Muscle layer of duodenum (tissue), 2 donors: ENCODE results near the gene TIAM2.

Source experiments
- H3K27ac ChIP-seq: one replicate; pipeline ENCODE4 v1.7.0; 2013; ENCODE audit warnings: mild to moderate bottlenecking, low read length
- H3K27me3 ChIP-seq: one replicate; pipeline ENCODE4 v1.7.0; 2013; ENCODE audit warnings: low read depth, mild to moderate bottlenecking, control low read depth, low read length
- H3K36me3 ChIP-seq, 2 donors: one replicate each; pipeline ENCODE4 v1.7.0; 2013; ENCODE audit warnings: low read length in 2 of 2, control low read depth in 1 of 2, mild to moderate bottlenecking in 1 of 2; ENCODE audit not compliant: insufficient read depth in 2 of 2, control insufficient read depth in 1 of 2
- H3K4me1 ChIP-seq, 2 donors: one replicate each; pipeline ENCODE4 v1.7.0; 2013; ENCODE audit warnings: low read length in 2 of 2, mild to moderate bottlenecking in 2 of 2, control low read depth in 1 of 2, moderate library complexity in 1 of 2; ENCODE audit not compliant: insufficient read depth in 2 of 2, control insufficient read depth in 1 of 2
- H3K4me3 ChIP-seq, 2 donors: one replicate each; pipeline ENCODE4 v1.7.0; 2013; ENCODE audit warnings: low read length in 2 of 2, low read depth in 1 of 2, mild to moderate bottlenecking in 1 of 2
- H3K9me3 ChIP-seq, 2 donors: one replicate each; pipeline ENCODE4 v1.7.0; 2013; ENCODE audit warnings: low read length in 2 of 2, control low read depth in 1 of 2, mild to moderate bottlenecking in 1 of 2; ENCODE audit not compliant: control insufficient read depth in 1 of 2
- donor health status: healthy.

Gene TIAM2

DNA sequence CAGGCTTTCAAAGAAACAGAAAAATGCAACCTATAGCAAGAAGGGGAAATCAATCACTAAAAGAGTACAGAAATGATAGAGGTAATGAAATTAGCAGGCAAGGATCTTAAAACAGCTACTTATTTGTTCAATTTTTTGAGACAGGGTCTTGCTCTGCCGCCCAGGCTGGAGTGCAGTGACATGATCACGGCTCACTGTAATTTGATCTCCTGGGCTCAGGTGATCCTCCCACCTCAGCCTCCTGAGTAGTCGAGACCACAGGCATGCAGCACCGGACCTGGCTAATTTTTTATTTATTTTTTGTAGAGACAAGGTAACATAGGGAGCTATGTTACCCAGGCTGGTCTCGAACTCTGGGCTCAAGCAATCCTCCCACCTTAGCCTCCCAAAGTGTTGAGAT lies 297.6 kb downstream of the TIAM2 start:
- Histone ChIP-seq H3K27ac (no peak overlapping the region), H3K36me3 (peaks cover 11 to 37% of the 10 kb centered on the region in 2 donors), H3K4me1 (no peaks in the 10 kb centered on the region), H3K9me3 (no peaks in the 10 kb centered on the region), H3K27me3 (no peaks in the 10 kb centered on the region), H3K4me3 (no peak overlapping the region)

DNA sequence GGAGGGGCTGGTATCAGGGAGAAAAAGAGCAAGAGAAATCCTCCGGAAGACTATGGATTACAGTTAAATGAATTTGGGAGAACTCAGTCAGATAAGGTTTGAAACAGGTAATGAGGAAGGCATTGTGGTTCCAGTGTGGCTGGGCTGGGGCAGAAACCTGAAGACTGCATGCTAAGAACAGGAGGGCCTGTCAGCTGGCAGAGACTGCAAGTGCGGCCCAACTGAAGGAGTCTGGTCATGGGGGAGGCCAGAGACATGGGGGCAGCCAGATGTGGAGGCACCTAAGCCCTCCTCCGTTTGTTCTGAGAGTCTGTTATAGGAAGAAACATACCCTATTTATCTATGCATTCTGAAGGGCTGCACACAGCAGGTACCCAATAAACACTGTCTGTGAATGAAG lies 302.6 kb downstream of the TIAM2 start:
- Histone ChIP-seq H3K27ac (no peak overlapping the region), H3K27me3 (no peaks in the 10 kb centered on the region), H3K4me1 (no peaks in the 10 kb centered on the region), H3K36me3 (peaks cover 12 to 25% of the 10 kb centered on the region in 2 donors), H3K9me3 (no peaks in the 10 kb centered on the region), H3K4me3 (no peak overlapping the region)

DNA sequence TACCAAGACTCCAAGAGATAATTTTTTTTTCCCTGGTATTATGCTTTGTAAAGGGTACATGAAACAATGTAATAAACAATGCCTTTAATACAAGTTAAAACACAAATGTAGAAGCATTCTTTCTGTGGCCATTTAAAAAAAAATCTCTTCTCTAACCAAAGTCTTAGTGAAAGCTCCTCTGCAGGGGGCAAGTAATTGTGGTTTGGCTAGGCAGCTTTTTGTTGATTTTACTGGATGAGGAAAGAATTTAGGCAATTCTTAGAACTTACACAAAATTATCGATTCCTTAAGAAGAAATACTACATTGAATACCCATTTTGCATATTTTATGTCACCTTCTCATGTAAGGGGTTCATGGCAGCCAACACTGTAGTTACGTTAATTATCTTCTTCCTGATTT lies 306.8 kb downstream of the TIAM2 start:
- H3K9me3 ChIP-seq: no peaks in the 10 kb centered on the region
- H3K4me1 ChIP-seq: no peaks in the 10 kb centered on the region
- no peak overlapping the region for H3K27ac ChIP-seq
- no peaks in the 10 kb centered on the region for H3K27me3 ChIP-seq
- H3K4me3 ChIP-seq: no peak overlapping the region
- H3K36me3 ChIP-seq: peaks cover 15 to 16% of the 10 kb centered on the region in 2 donors

DNA sequence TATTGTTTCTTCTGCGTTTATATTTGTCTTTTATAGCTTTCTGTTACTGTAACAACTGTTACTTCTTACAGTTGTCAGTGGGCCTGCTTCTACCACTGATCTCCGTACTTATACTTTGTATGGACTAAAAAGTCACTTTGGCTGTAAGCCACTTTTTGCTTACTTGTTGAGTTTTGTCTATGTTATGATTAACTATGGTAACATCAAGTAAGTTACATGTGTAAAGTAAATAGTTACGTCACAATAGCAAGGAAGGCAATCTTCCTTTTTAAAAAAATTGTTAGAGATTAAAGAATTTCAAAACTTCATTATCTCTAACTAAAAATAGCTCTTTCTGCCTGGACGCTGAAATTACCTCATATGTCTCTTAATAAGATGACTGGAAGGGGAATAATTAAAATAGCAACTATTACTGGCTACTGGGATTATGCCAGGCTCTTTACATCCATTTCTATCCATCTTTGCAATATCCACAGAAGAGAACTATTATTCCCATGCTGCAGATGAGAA lies 308.3 kb downstream of the TIAM2 start:
- Histone ChIP-seq H3K4me3 (no peak overlapping the region), H3K9me3 (no peaks in the 10 kb centered on the region), H3K27ac (no peak overlapping the region), H3K27me3 (no peaks in the 10 kb centered on the region), H3K4me1 (no peaks in the 10 kb centered on the region), H3K36me3 (peaks cover 16 to 20% of the 10 kb centered on the region in 2 donors)

DNA sequence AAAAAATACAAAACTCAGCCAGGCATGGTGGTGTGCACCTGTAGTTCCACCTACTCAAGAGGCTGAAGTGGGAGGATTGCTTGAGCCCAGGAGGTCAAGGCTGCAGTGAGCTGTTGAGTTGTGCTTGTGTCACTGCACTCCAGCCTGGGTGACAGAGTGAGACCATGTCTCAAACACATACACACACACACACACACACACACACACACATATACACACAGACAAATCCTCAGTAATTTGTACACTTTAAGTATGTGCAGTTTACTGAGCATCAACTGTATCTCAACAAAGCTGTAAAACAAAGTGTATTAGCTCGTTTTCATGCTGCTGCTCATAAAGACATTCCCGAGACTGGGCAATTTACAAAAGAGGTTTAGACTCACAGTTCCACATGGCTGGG lies 311.8 kb downstream of the TIAM2 start:
- peaks cover 8 to 24% of the 10 kb centered on the region in 2 donors for H3K36me3 ChIP-seq
- no peaks in the 10 kb centered on the region for H3K27me3 ChIP-seq
- no peaks in the 10 kb centered on the region for H3K9me3 ChIP-seq
- no peaks in the 10 kb centered on the region for H3K4me1 ChIP-seq
- H3K4me3 ChIP-seq: no peak overlapping the region
- no peak overlapping the region for H3K27ac ChIP-seq
